Ovary (tissue), 3 donors: ENCODE measurements around the gene VAC14.

Experiments used
- EP300 ChIP-seq: sonication (generic); formaldehyde crosslinking; IDR thresholded peaks from one replicate; pipeline ENCODE4 v1.6.1; 2017; ENCODE audit warnings: antibody characterized with exemption
- POLR2A ChIP-seq: fragments of 450-650 bp; IDR thresholded peaks from one replicate; pipeline ENCODE4 v1.6.1; 2017; ENCODE audit warnings: antibody characterized with exemption, mild to moderate bottlenecking, moderate library complexity
- TF ChIP-seq, protein P1 (sequence below), 3 donors: fragments of 450-650 bp in 2 of 3; fragments of 200-600 bp in 1 of 3; IDR thresholded peaks; one replicate each; pipeline versions ENCODE4 v1.5.1 to v1.8.0; 2016 to 2022; ENCODE audit warnings: antibody characterized with exemption in 3 of 3, mild to moderate bottlenecking in 1 of 3
- donor health status: DM: no; HTN: no; CAD: no.

DNA sequence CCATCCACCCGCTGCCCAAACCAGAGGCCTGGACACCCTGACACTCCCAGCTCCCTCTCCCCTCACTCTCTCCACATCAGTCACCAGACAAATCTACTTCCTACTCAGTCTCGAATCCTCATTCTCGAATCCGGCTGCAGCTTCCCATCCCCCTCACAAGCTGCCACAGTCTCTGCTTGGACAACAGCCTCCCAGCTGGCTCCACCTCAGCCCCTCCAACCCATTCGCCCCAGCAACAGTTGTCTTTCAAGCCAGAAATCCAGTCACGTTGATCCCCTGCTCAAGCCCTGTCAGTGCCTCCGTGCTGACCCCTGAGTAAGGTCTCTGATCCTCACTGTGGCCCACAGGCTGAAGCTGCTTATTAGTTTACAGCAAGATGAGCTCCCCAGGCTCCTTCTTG, 70.9 kb downstream of the VAC14 start:
- TF ChIP-seq, protein P1, sequence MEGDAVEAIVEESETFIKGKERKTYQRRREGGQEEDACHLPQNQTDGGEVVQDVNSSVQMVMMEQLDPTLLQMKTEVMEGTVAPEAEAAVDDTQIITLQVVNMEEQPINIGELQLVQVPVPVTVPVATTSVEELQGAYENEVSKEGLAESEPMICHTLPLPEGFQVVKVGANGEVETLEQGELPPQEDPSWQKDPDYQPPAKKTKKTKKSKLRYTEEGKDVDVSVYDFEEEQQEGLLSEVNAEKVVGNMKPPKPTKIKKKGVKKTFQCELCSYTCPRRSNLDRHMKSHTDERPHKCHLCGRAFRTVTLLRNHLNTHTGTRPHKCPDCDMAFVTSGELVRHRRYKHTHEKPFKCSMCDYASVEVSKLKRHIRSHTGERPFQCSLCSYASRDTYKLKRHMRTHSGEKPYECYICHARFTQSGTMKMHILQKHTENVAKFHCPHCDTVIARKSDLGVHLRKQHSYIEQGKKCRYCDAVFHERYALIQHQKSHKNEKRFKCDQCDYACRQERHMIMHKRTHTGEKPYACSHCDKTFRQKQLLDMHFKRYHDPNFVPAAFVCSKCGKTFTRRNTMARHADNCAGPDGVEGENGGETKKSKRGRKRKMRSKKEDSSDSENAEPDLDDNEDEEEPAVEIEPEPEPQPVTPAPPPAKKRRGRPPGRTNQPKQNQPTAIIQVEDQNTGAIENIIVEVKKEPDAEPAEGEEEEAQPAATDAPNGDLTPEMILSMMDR (IDR thresholded peaks at IDR 0.05): no peak
- no peak for TF ChIP-seq POLR2A
- no peak for TF ChIP-seq EP300
